HCEC 1CT (cell line): ENCODE measurements around the gene ABCC8.

Experiments used
- DNase-seq: peaks from one replicate; pipeline ENCODE4 v3.0.0-alpha.2; 2017

Gene ABCC8

DNA sequence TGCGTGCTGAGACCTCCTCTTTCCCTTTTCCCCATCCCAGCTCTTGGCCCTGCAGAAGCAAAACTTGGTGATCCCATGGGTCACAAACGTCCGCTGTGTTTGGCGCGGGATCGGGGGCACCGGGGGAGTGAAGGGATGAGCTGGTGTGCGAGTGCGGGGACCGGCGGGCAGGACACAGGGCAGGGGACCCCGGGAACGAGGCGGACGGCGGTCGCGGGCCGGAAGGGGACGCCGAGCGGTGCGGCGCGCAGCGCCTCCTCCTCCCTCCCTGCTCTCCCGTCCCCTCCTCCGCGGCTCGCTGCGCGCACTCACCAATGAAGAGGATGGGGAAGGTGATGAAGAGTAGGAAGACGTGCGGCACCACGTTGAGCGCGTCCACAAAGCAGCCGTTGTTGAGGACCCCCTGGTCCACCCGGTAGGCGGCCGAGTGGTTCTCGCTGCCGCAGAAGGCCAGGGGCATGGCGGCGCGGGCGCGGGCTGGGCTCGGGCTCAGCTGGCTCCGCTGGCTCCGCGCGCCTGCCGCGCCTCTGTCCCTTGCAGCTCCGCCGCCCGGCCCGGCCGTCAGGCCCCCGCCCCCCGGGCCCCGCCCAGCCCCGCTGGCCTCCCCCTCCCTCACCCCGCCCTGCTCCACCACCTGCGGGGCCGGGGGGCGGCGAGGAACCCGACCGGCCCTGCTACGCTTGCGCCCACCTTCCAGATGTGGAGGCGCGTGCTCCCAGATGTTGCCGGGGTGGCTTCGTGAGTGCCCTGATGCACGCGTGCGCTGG, at the start of gene ABCC8:
Gene ABCC8 (minus strand): TSS at position 529 of the 767 bp plus-strand sequence. CDS start 69 bp downstream, at position 460.
- no peak for DNase-seq

DNA sequence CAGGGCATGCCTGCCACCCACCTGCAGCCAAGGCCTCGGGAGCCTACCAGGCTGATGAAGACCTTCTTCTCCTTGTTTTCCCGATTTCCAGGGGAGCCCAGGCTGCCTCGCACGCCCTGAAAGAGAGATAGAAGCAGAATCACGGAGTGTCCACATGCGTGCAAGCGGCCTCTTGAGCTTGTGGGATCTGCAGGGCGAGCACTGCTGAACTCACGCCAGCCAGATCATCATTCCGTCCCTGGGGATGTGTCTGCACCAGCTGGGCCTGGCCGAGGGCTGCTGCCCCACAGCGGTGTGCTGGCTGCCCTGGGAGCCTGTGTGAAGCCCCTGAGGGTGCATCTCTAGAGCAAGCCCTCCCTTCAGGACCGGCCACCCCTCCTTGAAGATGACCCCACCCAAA, 49.7 kb upstream of the ABCC8 start:
- no peak for DNase-seq

DNA sequence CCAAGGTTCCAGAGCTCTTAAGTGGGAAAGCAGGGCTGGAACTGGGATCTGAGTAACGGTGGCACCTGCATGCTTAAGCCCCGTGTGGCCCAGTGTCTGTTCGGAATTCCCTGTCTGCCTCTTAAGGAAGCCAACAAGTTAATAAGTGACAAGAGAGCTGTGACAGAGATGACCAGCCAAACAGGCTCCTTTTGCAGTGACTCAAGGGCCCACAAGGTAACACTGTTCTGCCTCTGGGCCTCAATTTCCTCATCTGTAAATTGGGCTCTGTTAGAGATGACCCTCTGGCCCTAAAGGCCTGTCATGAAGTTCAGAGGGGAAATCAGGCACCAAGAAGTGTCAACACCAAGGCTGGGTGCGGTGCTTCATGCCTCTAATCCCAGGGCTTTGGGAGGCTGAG, 48.9 kb upstream of the ABCC8 start:
- DNase-seq = no peak

DNA sequence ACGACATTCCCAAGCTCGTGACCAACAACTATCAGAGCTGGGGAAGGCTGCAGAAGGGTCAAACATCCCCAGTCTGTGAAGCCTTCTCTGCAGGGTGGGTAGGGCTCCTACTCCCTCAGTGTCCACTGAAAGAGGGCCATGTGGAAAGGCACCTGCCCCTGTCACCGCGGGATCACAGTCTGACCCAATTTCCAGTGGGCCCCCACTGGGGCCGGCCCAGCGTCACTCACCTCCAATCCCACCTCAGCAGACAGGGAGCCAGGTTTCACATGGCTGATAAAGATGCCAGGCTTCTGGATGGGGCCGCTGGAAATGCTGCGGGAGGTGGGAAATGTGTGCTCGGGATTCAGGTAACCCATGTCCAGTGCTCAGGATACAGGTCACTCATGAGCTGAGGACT, 47.6 kb upstream of the ABCC8 start:
- DNase-seq = no peak

DNA sequence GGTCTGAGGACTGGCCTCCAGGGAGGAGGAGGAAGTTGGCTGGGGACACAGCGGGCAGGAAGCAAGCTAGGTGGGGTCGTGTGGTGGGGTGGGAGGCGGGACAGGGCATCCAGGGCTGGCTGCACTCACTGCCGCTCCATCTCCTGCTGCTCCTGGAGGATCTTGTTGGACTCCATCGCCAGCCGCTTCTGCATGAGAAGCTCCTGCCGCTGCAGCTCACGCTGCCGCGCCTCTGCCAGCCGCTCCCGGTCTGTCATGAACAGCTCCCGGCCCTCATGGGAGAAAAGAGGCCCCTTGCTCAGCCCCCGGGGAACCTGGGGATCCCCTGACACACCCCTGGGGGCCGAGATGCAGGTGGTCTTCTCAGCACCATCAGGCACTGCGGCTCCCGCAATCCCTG, 46.0 kb upstream of the ABCC8 start:
- no peak for DNase-seq

DNA sequence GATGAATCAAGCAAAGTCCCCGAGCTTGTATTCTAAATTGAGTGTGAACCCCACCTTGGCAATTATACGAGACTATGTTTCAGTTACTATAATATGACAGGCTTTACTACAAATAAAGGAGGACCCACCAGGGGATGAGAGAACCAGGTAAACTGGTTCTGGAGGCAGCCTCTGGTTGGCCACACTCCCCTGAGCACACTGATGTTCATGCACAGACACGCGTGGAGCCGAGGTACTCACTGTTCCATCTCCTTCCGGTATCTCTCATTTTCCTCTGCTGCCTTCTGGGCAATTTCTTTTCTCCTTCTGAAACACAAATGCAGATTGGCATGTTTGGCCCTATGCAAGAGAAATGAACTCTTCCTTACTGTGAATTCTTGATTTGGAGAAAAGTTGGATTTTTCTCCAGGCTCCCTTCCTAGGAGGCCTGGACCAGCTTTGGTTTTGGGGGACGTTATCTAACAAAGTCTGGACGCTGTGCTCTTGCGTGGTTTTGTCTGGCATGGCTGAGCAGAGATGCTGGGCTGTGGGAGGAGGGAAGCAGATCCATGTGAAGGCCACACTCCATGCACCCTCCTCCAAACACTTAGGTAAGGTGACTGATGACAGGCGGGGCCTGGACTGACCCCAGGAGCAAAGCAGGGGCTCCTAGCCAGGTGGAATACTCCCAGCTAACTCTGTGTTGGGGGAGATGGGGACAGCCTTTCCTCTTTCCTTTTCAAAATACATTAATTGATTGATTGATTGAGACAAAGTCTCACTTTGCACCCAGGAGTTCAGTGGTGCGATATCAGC, 44.7 kb upstream of the ABCC8 start:
- no peak for DNase-seq

DNA sequence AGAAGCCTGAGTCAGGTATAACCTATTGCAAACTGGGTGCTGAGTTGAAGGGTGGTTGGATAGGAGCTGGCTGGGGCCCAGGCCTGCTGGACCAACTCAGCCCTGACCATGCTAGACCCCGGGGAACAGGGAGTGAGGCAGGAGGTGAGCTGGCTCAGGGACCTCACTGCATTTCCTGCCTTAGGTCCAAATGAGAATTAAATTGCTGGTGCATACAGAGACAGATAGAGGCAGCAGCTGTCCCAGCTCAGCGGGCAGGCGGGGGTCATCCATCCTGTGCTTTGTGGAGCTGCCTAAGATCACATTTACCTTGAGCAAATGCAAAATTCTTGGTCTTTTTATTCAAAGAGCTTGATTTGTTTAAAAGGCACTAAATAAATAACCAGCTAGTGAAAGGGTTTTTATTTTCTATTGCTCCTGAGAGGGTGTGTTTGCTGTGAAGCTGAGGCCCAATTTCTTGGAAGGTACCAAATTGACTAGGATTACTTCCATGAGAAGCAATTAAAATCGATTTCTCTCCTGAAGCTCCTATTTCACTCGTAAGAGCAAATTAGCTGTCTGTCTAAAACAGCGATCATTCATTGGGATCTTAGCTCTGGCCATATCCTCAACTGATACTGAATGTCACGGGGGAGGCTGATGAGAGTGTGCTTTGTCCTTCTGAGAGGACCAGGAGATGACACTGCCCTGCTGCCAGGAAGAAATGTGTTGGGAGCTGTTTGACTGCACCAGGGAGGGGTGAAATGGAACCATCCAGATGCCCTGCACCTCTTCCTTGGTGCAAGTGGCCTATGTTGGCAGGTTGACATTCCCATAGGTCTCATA, 42.6 kb upstream of the ABCC8 start:
- DNase-seq = no peak

DNA sequence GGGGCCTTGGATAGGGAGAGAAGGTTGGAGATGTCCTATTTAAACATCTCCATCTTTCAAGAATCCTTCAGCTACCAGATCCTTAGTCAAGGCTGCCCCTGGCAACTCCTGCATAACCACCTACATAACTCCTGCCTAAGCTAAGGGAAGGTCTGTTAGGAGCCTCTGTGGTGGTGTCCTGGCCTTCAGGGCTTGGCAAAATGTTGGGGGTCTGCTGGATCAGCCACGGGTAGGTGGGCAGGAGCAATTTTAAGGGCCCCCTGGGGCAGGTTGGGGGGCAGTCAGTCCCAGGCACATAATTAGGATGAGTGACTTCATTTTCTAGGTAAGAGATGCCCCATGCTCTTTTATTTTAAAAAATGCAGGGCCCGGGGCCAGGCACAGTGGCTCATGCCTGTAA, 41.7 kb upstream of the ABCC8 start:
- no peak for DNase-seq

DNA sequence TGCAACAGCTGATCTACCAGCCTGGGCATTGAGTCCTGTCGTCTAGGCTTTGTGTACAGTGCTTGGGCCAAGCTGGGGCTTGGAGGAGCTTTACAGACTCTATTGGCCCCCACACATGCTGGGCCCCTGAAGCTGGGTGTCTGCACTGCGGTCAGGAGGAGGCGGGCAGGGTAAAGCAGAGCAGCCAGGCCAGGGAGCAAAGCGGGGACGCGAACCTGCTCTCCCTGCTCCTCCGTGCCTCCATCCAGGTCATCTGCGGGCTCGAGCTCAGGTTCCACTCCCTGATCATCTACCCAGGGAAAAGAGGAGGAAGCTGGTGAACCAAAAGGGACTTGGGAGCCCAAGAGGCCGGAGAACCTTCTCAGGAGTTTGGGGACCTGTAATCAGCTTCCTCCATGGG, 40.5 kb upstream of the ABCC8 start:
- DNase-seq = no peak

DNA sequence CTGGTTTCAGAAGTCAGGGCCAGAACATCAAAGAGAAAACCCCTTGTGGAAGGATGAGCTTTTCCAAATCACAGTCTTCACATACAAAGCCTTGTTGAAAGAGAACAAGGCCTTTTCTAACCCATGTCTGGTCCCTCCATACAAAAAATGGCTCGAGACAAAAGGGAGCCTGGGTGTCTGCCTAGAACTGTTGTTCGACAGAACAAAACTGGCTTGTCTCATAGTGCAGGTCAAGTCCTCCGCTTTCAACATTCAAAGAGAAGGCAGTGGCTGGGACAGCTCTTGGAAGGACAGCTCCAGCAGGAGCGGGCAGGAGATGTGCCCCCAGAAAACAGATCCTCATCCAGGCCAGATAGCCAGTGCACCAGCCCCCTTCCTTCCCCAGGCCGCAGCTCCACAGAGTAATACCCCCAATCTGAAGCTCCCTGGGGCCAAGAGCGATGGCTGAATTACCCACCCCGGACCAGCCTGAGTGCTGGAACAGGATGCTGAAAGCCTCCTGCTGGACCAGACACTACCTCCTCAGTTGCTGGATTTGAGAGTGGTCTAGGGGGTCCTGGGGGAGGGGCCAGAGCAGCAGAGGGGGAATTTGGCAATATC, 40.0 kb upstream of the ABCC8 start:
- no peak for DNase-seq

DNA sequence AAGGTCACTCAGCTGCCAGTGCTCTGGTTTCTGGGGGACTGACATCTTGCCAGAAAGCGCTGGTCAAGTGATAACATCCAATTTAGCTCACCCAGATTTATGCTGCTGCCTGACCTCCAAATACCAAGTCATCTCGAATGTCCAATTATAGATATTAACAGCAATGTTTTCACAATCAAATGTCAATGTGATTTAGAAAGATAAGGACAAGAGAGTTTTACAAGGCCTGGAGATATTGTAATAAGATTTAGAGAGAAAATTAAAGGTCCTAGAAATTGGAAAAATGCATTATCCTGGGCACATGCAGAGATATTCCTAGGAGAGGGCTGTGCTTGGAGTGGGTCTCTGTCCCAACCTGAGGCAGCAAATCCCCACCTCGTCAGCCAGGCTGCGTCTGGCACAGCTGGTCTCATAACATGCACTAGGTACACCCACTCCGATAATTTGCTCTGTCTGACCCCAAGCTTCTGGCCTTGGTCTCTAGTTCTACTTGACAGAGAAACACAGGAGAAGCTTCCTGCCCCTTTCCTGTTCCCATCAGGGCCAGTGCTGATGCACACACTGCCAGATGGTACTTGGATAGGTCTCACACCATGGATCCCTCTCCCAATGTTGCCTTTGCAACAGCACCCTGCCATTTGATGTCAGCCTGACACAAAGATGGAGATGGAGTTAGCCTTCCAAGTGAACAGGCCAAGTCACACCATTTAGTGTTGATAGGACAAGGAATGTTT, 39.0 kb upstream of the ABCC8 start:
- no peak for DNase-seq

DNA sequence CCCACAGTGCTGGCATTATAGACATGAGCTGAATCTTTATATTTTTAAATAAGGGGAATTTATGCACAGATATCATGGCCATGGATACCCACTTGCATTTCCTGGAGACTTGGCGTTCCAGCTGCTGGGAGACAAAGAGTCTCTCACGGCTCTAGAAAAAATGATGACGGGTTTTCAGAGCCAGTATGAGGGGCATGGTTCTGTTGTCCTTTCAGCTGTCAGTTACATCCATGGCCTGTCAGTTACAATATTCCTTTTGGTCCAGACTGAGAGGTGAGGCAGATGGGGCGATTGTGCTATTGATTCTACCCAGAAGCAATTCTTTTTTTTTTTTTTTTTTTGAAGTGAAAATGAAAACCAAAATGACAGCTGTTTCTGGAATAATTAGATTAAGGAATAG, 37.8 kb upstream of the ABCC8 start:
- no peak for DNase-seq

DNA sequence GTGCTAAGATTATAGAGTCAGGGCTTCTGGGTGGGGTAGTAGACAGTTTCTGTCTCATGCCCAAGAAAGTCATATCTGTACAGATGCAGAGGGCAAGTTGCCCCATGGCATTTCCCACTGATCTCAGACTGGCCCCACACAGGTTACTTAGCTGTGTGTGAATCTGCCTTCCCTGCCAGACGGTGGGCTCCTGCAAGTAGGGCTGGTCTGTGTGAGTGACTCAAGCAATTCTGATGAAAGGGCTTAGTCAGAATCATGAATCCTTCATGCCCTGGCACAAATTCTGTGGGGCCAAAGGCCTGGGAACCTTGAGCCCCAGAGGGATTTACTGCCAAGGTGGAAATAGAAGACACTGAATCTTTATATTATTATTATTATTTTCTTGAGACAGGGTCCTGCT, 37.2 kb upstream of the ABCC8 start:
- DNase-seq = peak; percentile 32

DNA sequence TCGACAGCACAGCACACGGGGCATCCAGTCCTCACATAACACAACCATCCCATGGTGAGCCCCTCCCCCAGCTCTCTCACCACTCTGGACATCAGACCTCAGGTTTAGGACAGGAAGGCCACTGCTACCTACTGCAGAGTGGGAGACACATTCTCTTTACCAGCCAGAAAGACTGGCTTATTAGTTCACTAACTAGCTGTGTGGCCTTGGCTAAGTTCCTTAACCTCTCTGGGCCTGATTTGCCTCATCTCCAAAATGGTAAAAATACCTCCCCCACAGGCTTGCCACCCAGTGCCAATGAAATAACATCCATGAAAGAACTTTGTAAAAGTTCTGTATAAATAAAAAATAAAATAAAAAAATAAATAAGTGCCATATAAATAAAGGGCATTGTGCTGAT, 35.5 kb upstream of the ABCC8 start:
- DNase-seq = no peak

DNA sequence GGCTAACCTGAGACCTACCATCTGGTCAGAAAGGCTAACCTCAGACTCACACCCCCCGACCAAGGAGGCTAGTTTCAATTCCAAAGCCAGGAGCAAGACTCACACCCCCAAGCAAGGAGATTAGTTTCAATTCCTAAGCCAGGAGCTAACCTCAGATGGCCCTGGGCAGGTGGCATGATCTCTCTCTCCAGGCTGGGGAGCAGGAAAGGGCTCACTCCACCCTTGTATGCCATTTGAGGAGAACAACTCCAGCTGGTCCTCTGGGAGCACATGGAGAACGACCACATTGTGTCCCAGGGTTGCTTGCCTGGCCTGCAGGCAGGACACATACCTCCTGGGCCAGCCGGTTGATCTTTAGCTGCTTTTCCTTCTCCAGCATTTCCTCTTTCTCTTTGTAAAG, 34.9 kb upstream of the ABCC8 start:
- no peak for DNase-seq

DNA sequence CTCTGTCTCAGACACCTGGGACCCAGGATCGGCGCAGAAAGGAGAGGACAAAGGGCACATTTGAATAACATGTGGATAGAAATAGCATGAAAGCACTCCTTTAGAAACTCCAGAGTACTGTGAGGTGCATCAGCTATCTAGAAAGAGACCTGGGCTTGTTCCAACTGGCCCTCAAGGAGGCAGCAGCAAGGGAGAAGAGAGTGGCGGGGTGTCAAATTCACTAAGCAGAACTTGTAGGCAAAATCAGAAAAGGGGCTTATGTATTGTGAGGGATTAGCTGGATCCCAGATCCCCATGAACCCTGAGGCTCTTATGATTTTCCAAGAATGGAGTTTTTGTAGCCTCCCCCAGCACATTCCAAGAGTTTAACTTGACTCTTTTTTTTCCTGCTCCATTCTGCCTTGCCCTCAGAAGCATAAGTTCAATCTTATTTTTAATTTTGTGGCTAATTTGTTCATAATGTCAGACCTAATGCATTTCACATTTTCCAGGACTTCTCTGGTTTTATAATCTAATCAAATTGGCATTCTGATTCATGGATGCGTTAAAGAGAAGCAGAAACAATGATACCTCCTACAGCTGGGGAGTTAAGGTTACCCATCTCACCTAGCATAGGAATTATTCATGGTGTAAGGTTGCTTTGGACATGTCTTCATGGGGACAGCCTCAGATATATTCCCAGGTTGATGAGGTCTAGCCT, 34.0 kb upstream of the ABCC8 start:
- DNase-seq = no peak

DNA sequence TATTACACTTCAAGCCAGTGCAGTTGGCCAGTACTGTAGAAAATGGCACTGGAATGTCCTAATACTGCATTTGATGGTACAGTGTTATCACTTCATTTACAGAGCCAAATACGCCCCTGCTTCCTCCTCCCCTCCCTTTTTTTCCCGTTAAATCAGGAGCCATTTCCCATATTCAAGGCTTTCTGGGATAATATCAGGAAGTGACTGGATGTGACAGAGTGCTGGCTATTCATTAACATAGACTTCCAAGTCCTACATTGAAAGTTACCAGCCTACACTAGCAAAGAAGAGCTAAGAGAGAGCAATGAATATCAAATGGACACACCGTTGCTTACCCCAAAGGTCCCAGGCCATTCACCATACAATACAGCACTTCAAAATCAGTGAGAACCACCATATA, 32.1 kb upstream of the ABCC8 start:
- DNase-seq = no peak

DNA sequence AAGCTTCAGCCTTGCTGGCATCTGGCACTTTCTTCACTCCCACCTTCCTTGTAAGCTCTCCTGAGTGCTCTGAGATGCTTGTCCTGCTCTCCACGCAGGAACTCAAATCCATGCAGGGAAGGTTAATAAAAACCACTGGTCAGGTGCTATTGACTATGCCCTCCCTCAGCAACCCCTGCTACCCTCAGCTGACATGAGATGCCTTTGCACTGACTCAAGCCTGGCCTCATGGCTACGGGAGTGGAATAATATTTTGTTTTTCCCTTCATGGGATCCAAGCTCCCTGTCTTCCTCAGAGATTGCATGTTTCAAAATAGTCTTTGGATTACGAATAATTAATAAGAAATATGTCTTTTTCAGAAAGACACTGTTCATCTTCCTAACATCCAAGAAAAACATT, 31.7 kb upstream of the ABCC8 start:
- peak; percentile 16 for DNase-seq

DNA sequence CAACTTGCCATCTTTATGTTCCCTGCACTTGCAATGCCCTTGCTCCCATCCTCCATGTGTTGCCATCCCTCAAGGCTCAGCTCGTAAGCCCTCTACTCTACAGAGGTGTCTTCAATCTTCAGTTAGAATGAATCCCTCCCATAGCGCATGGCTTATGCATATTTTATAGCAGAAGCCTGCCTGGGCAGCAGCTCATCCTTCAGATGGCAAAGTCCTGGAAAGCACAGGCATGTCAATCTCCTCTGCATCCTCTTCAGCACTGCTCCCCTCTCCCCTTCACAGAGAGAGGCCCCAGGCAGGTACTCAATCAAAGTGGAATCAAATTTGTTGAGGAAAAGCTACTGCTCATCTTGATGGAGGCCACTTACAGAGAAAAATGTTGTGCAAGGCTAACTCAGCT, 31.1 kb upstream of the ABCC8 start:
- no peak for DNase-seq

DNA sequence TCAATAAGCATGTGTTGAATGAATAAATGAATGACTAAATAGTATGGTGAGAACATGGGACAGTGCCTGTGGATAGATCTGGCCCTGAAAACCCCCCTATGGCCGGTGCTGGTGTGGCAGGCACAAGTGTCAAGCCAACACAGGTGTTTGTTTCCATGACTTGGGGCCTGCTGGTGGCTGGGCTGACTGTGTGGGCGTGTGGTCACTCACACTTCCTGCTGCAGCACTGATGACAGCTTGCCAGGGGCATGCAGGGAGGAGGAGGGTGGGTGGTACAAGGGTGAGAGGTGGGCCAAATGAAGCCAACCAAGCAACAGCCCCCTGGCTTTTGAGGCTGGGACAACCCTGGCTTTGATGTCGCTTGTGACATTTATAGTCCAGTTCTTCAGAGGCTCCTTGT, 30.3 kb upstream of the ABCC8 start:
- DNase-seq = no peak

DNA sequence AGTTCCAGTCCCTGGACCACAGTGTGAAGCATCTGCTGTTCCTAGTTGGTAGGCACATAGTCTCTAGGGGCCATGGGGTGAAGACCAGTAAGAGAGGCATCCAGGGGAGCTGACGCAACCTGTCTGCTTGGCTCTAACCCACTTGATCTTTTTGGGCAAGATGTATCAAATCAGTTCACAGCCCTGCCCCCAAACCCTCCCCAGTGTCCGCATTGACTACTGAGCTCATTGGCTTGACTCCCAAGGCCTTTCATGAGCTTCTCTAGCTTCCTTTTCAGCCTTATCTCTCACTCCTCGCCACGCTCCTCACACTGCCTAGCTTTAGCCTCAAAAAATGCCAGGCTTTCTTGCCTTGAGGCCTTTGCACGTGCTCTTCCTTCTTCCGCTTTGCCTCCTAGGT, 29.7 kb upstream of the ABCC8 start:
- no peak for DNase-seq

DNA sequence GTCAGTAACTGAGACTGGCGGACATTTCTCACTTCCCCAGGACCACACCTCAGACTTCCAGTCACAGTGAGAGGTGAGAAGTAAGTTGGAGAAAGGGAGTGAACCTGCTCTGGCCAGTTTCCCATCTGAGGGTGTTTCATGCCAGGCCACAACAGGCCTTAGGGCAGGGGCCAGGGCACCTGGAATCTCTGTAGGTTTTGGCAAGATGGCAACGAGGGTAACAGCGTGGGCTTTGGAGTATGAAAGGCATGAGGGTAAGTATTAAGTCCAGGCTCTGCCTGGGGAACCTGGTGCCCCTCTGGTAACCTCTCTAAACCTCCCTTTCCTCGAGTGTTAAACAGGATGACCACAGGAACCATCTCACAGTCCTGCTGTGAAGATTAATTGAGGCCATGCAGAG, 28.5 kb upstream of the ABCC8 start:
- DNase-seq = no peak
